Esophagus squamous epithelium (tissue), 4 donors: ENCODE measurements around the gene CNTNAP2.

Experiments used
- POLR2A ChIP-seq, 4 donors: fragments of 450-650 bp; IDR thresholded peaks; one replicate each; pipeline ENCODE4 v1.6.1; 2017; ENCODE audit warnings: antibody characterized with exemption in 4 of 4, mild to moderate bottlenecking in 4 of 4, moderate library complexity in 3 of 4
- TF ChIP-seq, protein P1 (sequence below), 6 experiments: fragments of 450-650 bp in 4 of 6; fragments of 200-600 bp in 2 of 6; sonication (generic) in 2 of 6; IDR thresholded peaks; one replicate each; pipeline ENCODE4 v1.5.1; 2016 to 2019; ENCODE audit warnings: antibody characterized with exemption in 6 of 6, mild to moderate bottlenecking in 4 of 6, moderate library complexity in 4 of 6

DNA sequence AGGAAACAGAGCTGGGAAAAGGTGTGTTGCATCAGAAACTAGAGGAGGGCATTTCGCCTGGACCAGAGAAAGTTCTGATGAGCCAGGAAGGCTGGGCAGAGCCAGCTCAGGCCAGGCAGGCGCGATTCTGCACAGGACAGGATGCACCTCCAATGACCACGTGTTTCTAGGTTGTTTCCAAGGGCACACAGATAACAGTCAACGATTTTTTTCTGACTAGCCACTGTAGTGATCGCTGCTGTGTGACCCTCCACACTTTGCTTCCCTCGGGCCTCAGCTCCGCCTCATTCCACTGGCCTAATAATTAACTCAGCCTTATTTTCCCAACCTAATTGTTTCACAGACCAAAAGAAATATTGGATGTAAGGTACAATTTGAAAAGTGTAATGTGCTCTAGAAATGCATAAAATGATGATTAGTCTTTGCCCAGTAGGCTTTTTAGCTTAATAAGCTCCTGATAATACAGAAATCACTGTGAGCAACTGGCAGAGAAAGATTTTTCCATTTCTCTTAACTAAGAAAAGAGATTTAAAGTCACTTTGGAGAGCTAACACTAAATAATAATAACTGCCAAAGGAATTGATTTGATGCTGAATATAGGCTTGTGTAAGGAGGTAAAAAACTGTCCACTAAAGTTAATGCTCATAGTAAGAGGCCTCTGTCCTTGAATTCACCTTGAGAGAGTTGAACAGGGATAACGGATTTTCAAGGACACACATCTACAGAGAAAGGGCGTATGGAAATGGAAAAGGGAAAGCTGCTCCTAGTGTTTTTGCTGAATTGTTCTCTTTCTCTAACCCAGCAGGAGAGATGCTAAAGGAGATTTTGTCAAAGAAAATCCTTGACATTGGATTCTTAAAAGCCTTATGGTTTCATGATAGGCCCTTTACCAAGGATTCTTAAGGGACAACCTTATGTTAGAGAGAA is 2183.0 kb downstream of the CNTNAP2 start:
- TF ChIP-seq, protein P1, sequence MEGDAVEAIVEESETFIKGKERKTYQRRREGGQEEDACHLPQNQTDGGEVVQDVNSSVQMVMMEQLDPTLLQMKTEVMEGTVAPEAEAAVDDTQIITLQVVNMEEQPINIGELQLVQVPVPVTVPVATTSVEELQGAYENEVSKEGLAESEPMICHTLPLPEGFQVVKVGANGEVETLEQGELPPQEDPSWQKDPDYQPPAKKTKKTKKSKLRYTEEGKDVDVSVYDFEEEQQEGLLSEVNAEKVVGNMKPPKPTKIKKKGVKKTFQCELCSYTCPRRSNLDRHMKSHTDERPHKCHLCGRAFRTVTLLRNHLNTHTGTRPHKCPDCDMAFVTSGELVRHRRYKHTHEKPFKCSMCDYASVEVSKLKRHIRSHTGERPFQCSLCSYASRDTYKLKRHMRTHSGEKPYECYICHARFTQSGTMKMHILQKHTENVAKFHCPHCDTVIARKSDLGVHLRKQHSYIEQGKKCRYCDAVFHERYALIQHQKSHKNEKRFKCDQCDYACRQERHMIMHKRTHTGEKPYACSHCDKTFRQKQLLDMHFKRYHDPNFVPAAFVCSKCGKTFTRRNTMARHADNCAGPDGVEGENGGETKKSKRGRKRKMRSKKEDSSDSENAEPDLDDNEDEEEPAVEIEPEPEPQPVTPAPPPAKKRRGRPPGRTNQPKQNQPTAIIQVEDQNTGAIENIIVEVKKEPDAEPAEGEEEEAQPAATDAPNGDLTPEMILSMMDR (IDR thresholded peaks at IDR 0.05), result no peak
- no peak for TF ChIP-seq POLR2A (IDR thresholded peaks at IDR 0.05)
